SK-N-SH (cell line): ENCODE results near the gene MED14. TPM values are rescaled to one million over a fixed set of nuclear protein-coding genes. Genes with fewer than 3 reads are reported as not detected.

Source experiments
- CTCF ChIA-PET: fragments of 300-600, 350-600 bp; formaldehyde crosslinking; extraction: SDS; loops from one replicate; lab custom pipeline; 2021; lab: Yijun Ruan, JAX
- POLR2A ChIA-PET: fragments of 350-600 bp; sonication (Branson Sonifier 250); formaldehyde crosslinking; extraction: SDS; loops from one replicate; lab custom pipeline; 2020; ENCODE audit warnings: antibody characterized with exemption, inconsistent platforms; lab: Yijun Ruan, JAX
- DNase-seq: peaks from one replicate; pipeline ENCODE4 v3.0.0; 2012
- H2AFZ ChIP-seq: fragments of 200-600 bp; sonication (generic); 2 replicates; pipeline ENCODE4 v1.8.1; 2016; ENCODE audit warnings: antibody characterized with exemption, mild to moderate bottlenecking, low read depth
- H3F3A ChIP-seq: fragments of 200-600 bp; sonication (generic); replicated peaks from 2 replicates; pipeline ENCODE3; 2016; ENCODE audit warnings: antibody characterized with exemption, mild to moderate bottlenecking; ENCODE audit not compliant: insufficient read depth
- H3K27ac ChIP-seq, 2 experiments: fragments of 200-500 bp in 1 of 2; fragments of 200-600 bp in 1 of 2; sonication (Bioruptor generic) in 1 of 2; sonication (generic), shearing (Covaris generic) in 1 of 2; 2 replicates each; pipeline versions ENCODE4 v1.5.1 to v1.6.1; 2014 to 2016; ENCODE audit warnings: low read depth in 2 of 2, inconsistent platforms in 1 of 2, low read length in 1 of 2, mild to moderate bottlenecking in 1 of 2, mixed read lengths in 1 of 2
- H3K27me3 ChIP-seq: fragments of 200-600 bp; sonication (generic), shearing (Covaris generic); 2 replicates; pipeline ENCODE4 v1.6.1; 2016; ENCODE audit warnings: mixed run types; ENCODE audit not compliant: insufficient read depth
- H3K36me3 ChIP-seq, 2 experiments: fragments of 200-500 bp in 1 of 2; fragments of 200-600 bp in 1 of 2; sonication (Bioruptor generic) in 1 of 2; sonication (generic) in 1 of 2; replicated peaks in 1 of 2; 2 replicates each; pipeline versions ENCODE3 to v1.5.1; 2014 to 2016; ENCODE audit warnings: low read length in 1 of 2, mild to moderate bottlenecking in 1 of 2; ENCODE audit not compliant: insufficient read depth in 2 of 2, control insufficient read depth in 1 of 2
- H3K4me1 ChIP-seq, 2 experiments: fragments of 200-500 bp in 1 of 2; fragments of 200-600 bp in 1 of 2; sonication (Bioruptor generic) in 1 of 2; sonication (generic), shearing (Covaris generic) in 1 of 2; 2 replicates each; pipeline versions ENCODE4 v1.5.1 to v1.6.1; 2014 to 2016; ENCODE audit warnings: low read depth in 1 of 2, low read length in 1 of 2, mixed run types in 1 of 2; ENCODE audit not compliant: insufficient read depth in 2 of 2, control insufficient read depth in 1 of 2
- H3K4me2 ChIP-seq: fragments of 200-600 bp; sonication (generic), shearing (Covaris generic); 2 replicates; pipeline ENCODE4 v1.6.1; 2017; ENCODE audit warnings: mixed run types
- H3K4me3 ChIP-seq, 2 experiments: fragments of 200-500 bp in 1 of 2; fragments of 200-600 bp in 1 of 2; sonication (Bioruptor generic) in 1 of 2; sonication (generic), shearing (Covaris generic) in 1 of 2; 2 replicates each; pipeline versions ENCODE4 v1.5.1 to v1.8.1; 2014 to 2016; ENCODE audit warnings: low read depth in 2 of 2, inconsistent platforms in 1 of 2, low read length in 1 of 2, mild to moderate bottlenecking in 1 of 2, mixed read lengths in 1 of 2, moderate library complexity in 1 of 2
- H3K79me2 ChIP-seq: fragments of 200-600 bp; sonication (generic); 2 replicates; pipeline ENCODE4 v1.8.1; 2017; ENCODE audit warnings: mild to moderate bottlenecking; ENCODE audit not compliant: insufficient read depth
- H3K9ac ChIP-seq: fragments of 200-600 bp; sonication (generic); 2 replicates; pipeline ENCODE4 v1.6.1; 2017; ENCODE audit warnings: mixed run types
- H3K9me2 ChIP-seq: fragments of 200-600 bp; sonication (generic); 2 replicates; pipeline ENCODE4 v1.6.1; 2017; ENCODE audit warnings: mixed run types
- H3K9me3 ChIP-seq: fragments of 200-600 bp; sonication (generic); 2 replicates; pipeline ENCODE4 v1.6.1; 2017; ENCODE audit warnings: mixed run types, mild to moderate bottlenecking, moderate library complexity
- H4K20me1 ChIP-seq: fragments of 200-600 bp; sonication (generic); 2 replicates; pipeline ENCODE4 v1.6.1; 2017; ENCODE audit warnings: mild to moderate bottlenecking, mixed run types; ENCODE audit not compliant: insufficient read depth
- EP300 ChIP-seq, 2 experiments: IDR thresholded peaks; 2 replicates each; pipeline versions ENCODE4 v1.4.0 to v1.6.1; 2012; ENCODE audit warnings: borderline replicate concordance in 1 of 2, low read depth in 1 of 2, low read length in 1 of 2
- FOXM1 ChIP-seq: IDR thresholded peaks from 2 replicates; pipeline ENCODE4 v1.4.0; 2012; ENCODE audit warnings: low read depth, mild to moderate bottlenecking
- MXI1 ChIP-seq: IDR thresholded peaks from 2 replicates; pipeline ENCODE4 v1.6.1; 2012; ENCODE audit warnings: mild to moderate bottlenecking, low read depth, low read length, improper control_type of control experiment
- NFIC ChIP-seq: IDR thresholded peaks from 2 replicates; pipeline ENCODE4 v1.4.0; 2012; ENCODE audit warnings: borderline replicate concordance
- PBX3 ChIP-seq: IDR thresholded peaks from 2 replicates; pipeline ENCODE4; 2012
- POLR2AphosphoS5 ChIP-seq: IDR thresholded peaks from 2 replicates; pipeline ENCODE4 v1.6.1; 2012; ENCODE audit warnings: low read depth, low read length
- RCOR1 ChIP-seq: fragments of 150-350 bp; IDR thresholded peaks from 2 replicates; pipeline ENCODE4 v1.6.1; 2017; ENCODE audit warnings: antibody characterized with exemption, low read length
- REST ChIP-seq: IDR thresholded peaks from 2 replicates; pipeline ENCODE4 v1.6.1; 2012; ENCODE audit warnings: mild to moderate bottlenecking, low read depth, low read length, moderate library complexity
- SIN3A ChIP-seq: IDR thresholded peaks from 2 replicates; pipeline ENCODE4 v1.6.1; 2012; ENCODE audit warnings: low read depth, mild to moderate bottlenecking, low read length, moderate library complexity, borderline replicate concordance
- TAF1 ChIP-seq: IDR thresholded peaks from 2 replicates; pipeline ENCODE4 v1.6.1; 2012; ENCODE audit warnings: low read depth, mild to moderate bottlenecking, low read length, moderate library complexity, borderline replicate concordance
- TEAD4 ChIP-seq: IDR thresholded peaks from 2 replicates; pipeline ENCODE4 v1.4.0; 2012; ENCODE audit warnings: mild to moderate bottlenecking, borderline replicate concordance; ENCODE audit not compliant: insufficient read depth
- USF2 ChIP-seq: fragments of 150-350 bp; IDR thresholded peaks from 2 replicates; pipeline ENCODE4 v1.6.1; 2017; ENCODE audit warnings: antibody characterized with exemption, low read length, low read depth, borderline replicate concordance
- YY1 ChIP-seq: IDR thresholded peaks from 2 replicates; pipeline ENCODE4 v1.4.0; 2012; ENCODE audit warnings: low read depth, mild to moderate bottlenecking
- WGBS: methylation state at CpG from one replicate; pipeline ENCODE4 v1.1.6; 2017; ENCODE audit warnings: low lambda C conversion rate; 5-methylcytosine and 5-hydroxymethylcytosine counted together
- polyA plus RNA-seq, 3 experiments: library from polyadenylated mRNA; depleted of rRNA; stranded (reverse); fragments of >200 nt; gene quantifications; 2 replicates each; pipeline ENCODE4 v1.2.3, GENCODE V29; 2012

The MED14 gene
- polyA plus RNA-seq, 1 of the 3 experiments (the other 2 are of a cell fraction), result 24.5 TPM

GRCh38 chrX:40615976-40616375 lies 119.4 kb downstream of the MED14 start:
- no peaks in the 10 kb centered on the region for H3K4me1 ChIP-seq
- H3K4me3 ChIP-seq, result no peak overlapping the region
- no peak for DNase-seq
- H3K36me3 ChIP-seq, result no peaks in the 10 kb centered on the region
- H3K79me2 ChIP-seq, result no peaks in the 10 kb centered on the region
- no peaks in the 10 kb centered on the region for H4K20me1 ChIP-seq
- H3K27me3 ChIP-seq, result peaks cover 3% of the 10 kb centered on the region; the same call in 1 of the 2 replicates
- no peaks in the 10 kb centered on the region for H3K9me3 ChIP-seq
- H3K27ac ChIP-seq, result no peak overlapping the region
- H3K4me2 ChIP-seq, result no peak overlapping the region
- H3K9ac ChIP-seq, result no peak overlapping the region
- peaks cover 10% of the 10 kb centered on the region for H3F3A ChIP-seq
- POLR2A ChIA-PET, result no interaction called here
- no peak overlapping the region for H2AFZ ChIP-seq
- TF ChIP-seq PBX3, result no peak
- no peak for TF ChIP-seq SIN3A
- no peak for TF ChIP-seq RCOR1
- no peak for TF ChIP-seq MXI1
- TF ChIP-seq TAF1, result no peak
- TF ChIP-seq NFIC, result no peak
- TF ChIP-seq FOXM1, result no peak
- no peak for TF ChIP-seq YY1
- TF ChIP-seq POLR2AphosphoS5, result no peak
- no peak for TF ChIP-seq EP300 (IDR thresholded peaks at IDR 0.05; ENCODE audit: borderline replicate concordance in 1 of 2, low read depth in 1 of 2, low read length in 1 of 2)
- TF ChIP-seq REST, result no peak
- no peak for TF ChIP-seq TEAD4
- TF ChIP-seq USF2, result no peak
- CTCF ChIA-PET, result no interaction called here
- H3K9me2 ChIP-seq, result no peaks in the 10 kb centered on the region
- 74% methylated on average over 9 of the region's 9 CpGs for WGBS
